C1 segment of cervical spinal cord (tissue), 14 donors: ENCODE measurements around the gene CCER1.
"Not testable (repeated sequence)": the region's sequence is repeated elsewhere in the genome, so short reads cannot be mapped to it uniquely, and the experiment has no call there.

Experiments
- DNase-seq, 14 donors: peaks; one replicate each; lab custom pipeline; 2025; lab: John Stamatoyannopoulos, UW

The CCER1 gene

DNA sequence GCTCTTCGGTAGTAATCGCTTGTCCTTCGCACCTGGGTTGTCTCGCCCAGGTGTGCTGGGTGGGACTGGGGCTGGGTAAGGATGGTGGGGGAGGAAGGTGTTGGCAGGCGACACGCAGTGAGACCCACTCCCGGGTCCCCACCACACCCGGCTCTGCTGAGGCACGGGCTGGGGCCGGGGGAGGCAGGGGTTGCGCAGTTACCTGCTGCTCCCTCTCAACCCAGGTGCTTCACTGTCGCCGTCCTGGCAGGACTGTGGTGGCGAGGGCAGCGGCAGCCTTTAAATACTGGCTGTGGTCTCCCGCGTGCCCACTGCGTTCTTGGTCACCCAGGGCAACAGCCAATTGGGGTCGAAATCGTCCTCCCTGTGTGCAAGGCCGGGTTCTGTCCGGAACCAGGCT is at the start of gene CCER1:
TSS of gene CCER1 (minus strand) at position 256 of the 400 bp plus-strand sequence. CDS start 434 bp downstream, outside the sequence.
- no peak for DNase-seq

- no peak for DNase-seq
These were observed 48.8 kb upstream of the CCER1 start for GRCh38 chr12:91003737-91004136.

GRCh38 chr12:91001306-91001705 is 46.3 kb upstream of the CCER1 start:
- DNase-seq = no peak

- DNase-seq = no peak
These were observed 45.0 kb upstream of the CCER1 start for GRCh38 chr12:90999966-91000365.

GRCh38 chr12:90999527-90999926 is 44.6 kb upstream of the CCER1 start:
- DNase-seq = no peak

GRCh38 chr12:90995010-90995409 is 40.0 kb upstream of the CCER1 start:
- DNase-seq = no peak

DNA sequence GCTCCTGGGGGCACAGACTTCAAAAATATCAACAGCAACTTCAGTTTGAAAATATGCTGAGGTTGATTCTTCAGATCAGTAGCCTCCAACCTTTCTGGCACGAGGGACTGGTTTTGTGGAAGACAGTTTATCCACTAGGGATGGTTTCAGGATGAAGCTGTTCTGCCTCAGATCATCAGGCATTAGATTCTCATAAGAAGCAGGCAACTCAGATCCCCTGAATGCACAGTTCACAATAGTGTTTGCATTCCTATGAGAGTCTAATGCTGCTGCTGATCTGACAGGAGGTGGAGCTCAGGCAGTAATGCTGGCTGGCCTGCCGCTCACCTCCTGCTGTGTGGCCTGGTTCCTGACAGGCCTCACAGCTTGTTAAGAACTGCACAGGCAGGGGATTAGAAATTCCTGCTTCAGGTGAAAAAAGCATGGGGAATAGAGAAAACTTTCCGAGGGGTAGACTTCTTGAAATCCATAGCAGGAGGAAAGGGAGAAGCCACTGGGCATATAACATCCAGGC is 37.0 kb upstream of the CCER1 start:
- DNase-seq = peak in 1 of 14 donors; percentile 44

GRCh38 chr12:90990611-90991010 is 35.6 kb upstream of the CCER1 start:
- DNase-seq = no peak

- DNase-seq = no peak
These were observed 34.7 kb upstream of the CCER1 start for GRCh38 chr12:90989686-90990111.

DNA sequence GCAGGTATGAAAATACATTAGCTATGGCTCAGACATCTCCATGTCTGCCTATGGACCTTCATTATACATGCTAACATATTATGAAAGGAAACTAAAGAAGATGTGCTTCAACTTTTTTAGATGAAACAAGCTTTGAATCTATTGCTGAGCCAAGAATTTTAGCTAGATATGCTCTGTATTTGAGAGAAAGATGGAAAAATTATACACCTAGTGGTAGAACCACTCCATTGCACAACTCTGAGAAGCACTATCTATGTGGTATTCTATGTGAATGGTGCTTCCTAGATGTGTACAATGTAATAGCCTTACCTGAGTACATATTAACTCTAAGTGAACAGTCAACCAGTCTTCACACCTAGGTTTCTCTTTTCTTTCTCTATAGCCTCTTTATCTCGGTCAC is 32.5 kb upstream of the CCER1 start:
- DNase-seq = no peak

DNA sequence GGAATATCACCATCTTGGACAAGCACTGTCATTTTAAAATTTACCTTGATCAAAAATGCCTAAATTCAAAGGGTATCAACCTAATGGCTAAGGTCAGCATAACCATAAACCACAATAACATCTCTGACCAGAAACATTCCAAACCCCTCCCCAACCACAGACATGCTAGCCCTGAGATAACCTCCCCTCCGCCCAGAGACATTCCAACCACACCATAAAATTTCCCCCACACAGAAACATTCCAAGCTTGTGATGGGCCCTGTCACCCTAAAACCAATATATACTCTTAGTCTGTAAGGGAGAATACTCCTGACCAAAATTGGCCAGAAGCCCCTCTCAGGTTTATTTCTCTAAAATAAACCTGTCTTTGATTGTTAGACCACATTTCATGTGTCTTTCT is 32.1 kb upstream of the CCER1 start:
- DNase-seq = no peak

DNA sequence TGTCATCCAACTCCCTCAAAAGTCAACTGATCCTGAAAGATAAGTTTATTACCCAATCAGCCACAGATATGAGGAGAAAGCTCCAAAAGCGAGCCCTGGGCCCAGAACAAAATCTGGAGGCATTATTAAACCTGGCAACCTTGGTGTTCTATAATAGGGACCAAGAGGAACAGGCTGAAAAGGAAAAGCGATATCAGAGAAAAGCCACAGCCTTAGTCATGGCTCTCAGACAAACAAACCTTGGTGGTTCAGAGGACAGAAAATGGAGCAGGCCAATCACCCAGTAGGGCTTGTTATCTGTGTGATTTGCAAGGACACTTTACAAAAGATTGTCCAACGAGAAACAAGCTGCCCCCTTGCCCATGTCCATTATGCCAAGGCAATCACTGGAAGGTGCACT is 30.4 kb upstream of the CCER1 start:
- not testable (repeated sequence) for DNase-seq

DNA sequence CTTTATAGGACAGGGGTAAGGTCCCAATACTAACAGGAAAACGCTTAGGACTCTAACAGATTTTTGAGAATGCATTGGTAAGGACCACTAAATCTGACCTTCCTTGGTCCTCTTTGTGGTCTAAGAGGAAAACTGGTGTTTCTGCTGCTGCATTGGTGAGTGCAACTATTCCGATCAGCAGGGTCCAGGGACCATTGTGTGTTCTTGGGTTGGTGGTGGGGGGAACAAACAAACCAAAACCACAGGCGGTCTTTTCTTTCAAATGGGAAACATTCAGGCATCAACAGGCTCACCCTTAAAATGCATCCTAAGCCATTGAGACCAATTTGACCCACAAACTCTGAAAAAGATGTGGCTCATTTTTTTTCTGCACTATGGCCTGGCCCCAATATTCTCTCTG is 29.1 kb upstream of the CCER1 start:
- no peak for DNase-seq

DNA sequence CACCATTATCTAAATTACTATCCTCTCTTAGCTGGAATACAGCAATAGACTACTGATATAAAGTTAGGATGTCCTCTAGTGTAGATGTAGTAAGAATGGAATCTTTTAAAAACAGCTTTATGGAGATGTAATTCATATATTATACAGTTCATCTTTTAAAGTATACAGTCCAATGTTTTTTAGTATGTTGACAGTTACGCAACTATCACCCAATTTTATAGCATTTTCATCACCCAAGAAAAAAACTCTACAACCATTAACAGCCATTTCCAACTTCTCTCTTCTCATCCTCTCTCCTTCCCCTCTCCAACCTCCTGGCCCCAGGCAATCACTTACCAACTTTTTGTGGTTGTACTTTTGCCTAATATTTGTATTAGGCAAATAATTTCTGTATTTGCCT is 27.2 kb upstream of the CCER1 start:
- DNase-seq = no peak

DNA sequence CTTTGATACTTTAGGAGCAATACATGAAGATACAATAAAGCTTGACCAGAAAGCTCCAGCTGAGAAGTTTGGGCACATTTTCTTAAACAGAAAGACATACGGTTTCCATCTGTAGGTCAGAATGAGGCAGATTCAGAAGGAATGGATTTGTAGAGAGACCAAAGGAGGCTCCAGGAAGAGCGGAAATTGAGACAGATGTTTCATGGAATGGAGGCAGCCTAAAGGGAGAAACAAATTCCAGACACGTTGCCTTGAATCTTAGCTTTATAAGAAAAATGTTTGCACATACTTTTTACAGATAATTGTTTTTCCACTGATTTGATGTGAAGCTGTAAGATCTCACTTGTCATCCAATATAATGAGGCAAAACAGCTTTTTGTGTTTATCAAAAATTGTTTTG is 25.0 kb upstream of the CCER1 start:
- no peak for DNase-seq

- no peak for DNase-seq
These were observed 24.0 kb upstream of the CCER1 start for GRCh38 chr12:90979019-90979418.

DNA sequence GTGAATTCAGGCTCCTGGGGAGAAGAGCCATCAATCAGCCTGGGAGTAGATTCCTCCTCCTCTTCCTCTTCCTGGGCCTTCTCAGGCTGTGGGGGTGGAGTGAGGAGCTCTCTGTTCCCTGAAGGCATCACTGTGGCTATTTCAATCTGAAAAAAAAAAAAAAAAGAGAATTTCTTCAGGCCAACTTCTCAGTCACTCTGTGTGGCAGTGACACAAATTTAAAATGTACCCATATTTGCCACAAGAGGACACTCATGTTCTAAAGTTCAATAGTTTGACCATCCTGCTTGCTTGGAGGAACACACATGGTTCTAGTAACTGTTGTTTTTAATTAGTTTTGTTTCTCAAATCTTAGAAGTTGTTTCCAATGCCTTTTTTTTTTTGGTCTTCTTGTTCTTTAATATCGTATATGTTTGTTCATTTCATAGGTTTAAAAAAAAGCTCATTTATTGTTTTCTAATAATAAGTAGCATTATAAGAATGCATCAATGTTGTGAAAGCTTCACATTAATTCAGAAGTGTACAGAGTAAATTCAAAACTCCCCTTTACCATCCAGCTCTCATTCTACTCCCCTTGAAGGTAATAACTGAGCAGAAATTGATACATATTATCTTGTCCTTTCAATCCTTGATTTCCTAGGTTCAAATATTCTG is 23.3 kb upstream of the CCER1 start:
- DNase-seq = peak in 1 of 14 donors; percentile 2

DNA sequence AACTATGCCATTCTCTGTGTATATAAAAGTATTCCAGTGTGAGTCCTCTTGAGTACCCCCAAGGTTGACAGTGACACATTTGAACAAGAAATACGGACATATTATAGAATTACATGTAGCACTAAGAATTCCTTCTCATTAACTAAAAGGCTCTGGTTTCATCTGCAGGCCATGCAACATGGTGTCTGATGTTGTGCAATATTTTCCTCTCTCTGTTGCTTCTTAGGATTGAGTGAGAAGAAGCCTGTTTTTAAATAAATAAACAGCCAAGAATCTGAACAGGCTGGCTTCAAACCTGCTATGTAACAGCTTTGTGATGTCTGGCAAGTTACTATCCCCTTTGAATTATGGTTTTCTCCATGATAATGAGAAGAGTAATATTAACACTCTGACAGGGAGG is 22.2 kb upstream of the CCER1 start:
- DNase-seq = no peak

- DNase-seq = no peak
These were observed 19.3 kb upstream of the CCER1 start for GRCh38 chr12:90974286-90974685.

GRCh38 chr12:90972226-90972625 is 17.2 kb upstream of the CCER1 start:
- DNase-seq = no peak

DNA sequence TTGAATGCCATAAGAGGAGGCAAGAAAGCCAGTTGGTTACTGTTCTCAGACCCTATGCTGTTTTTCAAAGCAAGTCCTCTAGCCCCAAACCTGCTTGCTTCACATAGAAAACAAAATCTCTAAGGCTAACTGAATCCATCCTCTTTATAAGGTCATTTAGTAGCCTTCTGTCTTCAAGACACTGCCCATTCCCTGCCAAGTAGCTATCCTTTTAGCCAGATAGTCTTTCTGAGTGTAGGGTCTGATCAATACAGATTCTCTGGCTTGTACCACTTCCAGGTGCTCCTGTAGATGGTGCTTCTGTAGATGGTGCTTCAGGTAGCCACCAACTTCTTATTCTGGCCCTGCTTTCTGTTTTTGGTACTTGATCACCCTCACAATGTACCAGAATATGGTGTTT is 15.9 kb upstream of the CCER1 start:
- DNase-seq = no peak

GRCh38 chr12:90970471-90970870 is 15.5 kb upstream of the CCER1 start:
- no peak for DNase-seq

DNA sequence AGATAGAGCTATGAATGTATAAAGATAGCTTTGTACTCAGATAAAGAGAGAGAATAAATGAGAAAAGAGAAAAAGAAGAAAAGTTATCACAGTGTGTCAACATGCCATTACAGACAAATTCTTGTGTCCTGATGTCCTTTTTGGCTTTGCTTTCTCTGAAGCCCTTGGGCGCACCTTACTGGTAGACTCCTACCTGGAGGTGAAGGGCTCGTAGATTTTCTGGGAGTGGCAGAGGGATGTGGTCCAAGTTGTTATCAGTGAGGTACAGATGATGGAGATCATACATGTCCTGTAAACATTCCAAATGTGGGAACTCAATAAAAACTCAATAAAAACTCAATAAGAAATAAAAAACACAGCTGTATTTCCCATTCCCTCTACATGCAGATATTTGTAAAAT is 14.9 kb upstream of the CCER1 start:
- no peak for DNase-seq

- no peak for DNase-seq
These were observed 14.4 kb upstream of the CCER1 start for GRCh38 chr12:90969346-90969745.
